Gastroesophageal sphincter (tissue), 3 donors: ENCODE results near the gene PELO.

Source experiments
- CTCF ChIP-seq, 4 experiments: fragments of 200-600 bp in 2 of 4; fragments of 450-650 bp in 2 of 4; sonication (generic) in 1 of 4; IDR thresholded peaks; one replicate each; pipeline ENCODE4 v1.5.1; 2017 to 2019; ENCODE audit warnings: antibody characterized with exemption in 4 of 4, mild to moderate bottlenecking in 2 of 4, moderate library complexity in 2 of 4
- EP300 ChIP-seq: sonication (generic); formaldehyde crosslinking; IDR thresholded peaks from one replicate; pipeline ENCODE4 v1.6.1; 2017; ENCODE audit warnings: antibody characterized with exemption, mild to moderate bottlenecking
- POLR2A ChIP-seq, 2 donors: fragments of 450-650 bp; IDR thresholded peaks; one replicate each; pipeline ENCODE4 v1.6.1; 2017; ENCODE audit warnings: antibody characterized with exemption in 2 of 2, mild to moderate bottlenecking in 2 of 2, moderate library complexity in 1 of 2
- POLR2AphosphoS5 ChIP-seq: sonication (generic); formaldehyde crosslinking; IDR thresholded peaks from one replicate; pipeline ENCODE4 v1.6.1; 2017; ENCODE audit warnings: antibody characterized with exemption

GRCh38 chr5:52791366-52791765 lies 3.6 kb downstream of the PELO start:
- TF ChIP-seq POLR2A (IDR thresholded peaks at IDR 0.05) (no peak), CTCF (IDR thresholded peaks at IDR 0.05) (no peak), EP300 (no peak), POLR2AphosphoS5 (no peak)
